HG02973 (cell line): ENCODE measurements around the gene SNRNP25.
"Not testable (repeated sequence)": the region's sequence is repeated elsewhere in the genome, so short reads cannot be mapped to it uniquely, and the experiment has no call there.

Experiments used
- ATAC-seq: cut with Tn5 transposase; IDR thresholded peaks from one replicate; pipeline ENCODE4 v1.9.1; 2021; ENCODE audit warnings: moderate library complexity; ENCODE audit not compliant: unreplicated experiment

SNRNP25 gene

GRCh38 chr16:41439-42068 lies 12.1 kb upstream of the SNRNP25 start:
- no peak for ATAC-seq

- no peak for ATAC-seq
Measured at GRCh38 chr16:42069-42457, 11.6 kb upstream of the SNRNP25 start.

GRCh38 chr16:42691-43090 lies 10.9 kb upstream of the SNRNP25 start:
- no peak for ATAC-seq

- ATAC-seq = no peak
Measured at GRCh38 chr16:43294-43693, 10.3 kb upstream of the SNRNP25 start.

GRCh38 chr16:44655-45054 lies 9.0 kb upstream of the SNRNP25 start:
- ATAC-seq = no peak

- no peak for ATAC-seq
Measured at GRCh38 chr16:45454-45853, 8.2 kb upstream of the SNRNP25 start.

- ATAC-seq = not testable (repeated sequence)
Measured at GRCh38 chr16:46510-46909, 7.1 kb upstream of the SNRNP25 start.

- no peak for ATAC-seq
Measured at GRCh38 chr16:47234-47633, 6.4 kb upstream of the SNRNP25 start.

GRCh38 chr16:50769-51591 lies 2.6 kb upstream of the SNRNP25 start:
- no peak for ATAC-seq

GRCh38 chr16:54237-54581 lies 581 bp downstream of the SNRNP25 start:
- no peak for ATAC-seq

GRCh38 chr16:55571-56136 lies 2.0 kb downstream of the SNRNP25 start:
- ATAC-seq = no peak

GRCh38 chr16:56231-56927 lies 2.8 kb downstream of the SNRNP25 start:
- ATAC-seq = no peak

- ATAC-seq = no peak
Measured at GRCh38 chr16:57711-58110, 4.1 kb downstream of the SNRNP25 start.

- no peak for ATAC-seq
Measured at GRCh38 chr16:58491-59439, 5.1 kb downstream of the SNRNP25 start.

- no peak for ATAC-seq
Measured at GRCh38 chr16:59440-60059, 5.9 kb downstream of the SNRNP25 start.

GRCh38 chr16:60166-60565 lies 6.5 kb downstream of the SNRNP25 start:
- ATAC-seq = no peak

- no peak for ATAC-seq
Measured at GRCh38 chr16:60929-61878, 7.6 kb downstream of the SNRNP25 start.

GRCh38 chr16:61879-62281 lies 8.3 kb downstream of the SNRNP25 start:
- no peak for ATAC-seq
